Measurements from ENCODE around the gene TFF1.

The TFF1 gene

DNA sequence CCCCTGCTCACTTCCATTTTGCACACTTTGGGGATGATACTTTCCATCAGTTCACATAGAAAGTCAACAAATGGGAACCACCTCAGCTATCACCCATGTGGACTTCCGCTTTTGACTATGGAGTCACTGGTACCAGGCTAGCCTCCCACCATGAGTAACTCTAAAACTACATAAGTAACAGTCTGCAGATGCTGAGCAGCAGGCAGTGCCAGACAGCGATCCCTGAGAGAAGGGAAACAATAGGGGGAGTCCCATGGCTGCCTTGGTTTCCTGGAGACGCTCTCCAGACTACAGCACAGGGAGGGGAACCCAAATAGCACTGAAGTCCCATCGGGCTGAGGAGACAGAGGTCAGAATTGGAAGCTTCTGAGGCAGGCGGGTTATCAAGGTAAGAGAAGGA, 12.7 kb downstream of the TFF1 start:
- TF ChIP-seq GATA2 (IDR thresholded peaks at IDR 0.05; ENCODE audit: low read depth, low read length) (no peak), GATA3 (IDR thresholded peaks at IDR 0.05; ENCODE audit: low read depth, low read length) (no peak)

DNA sequence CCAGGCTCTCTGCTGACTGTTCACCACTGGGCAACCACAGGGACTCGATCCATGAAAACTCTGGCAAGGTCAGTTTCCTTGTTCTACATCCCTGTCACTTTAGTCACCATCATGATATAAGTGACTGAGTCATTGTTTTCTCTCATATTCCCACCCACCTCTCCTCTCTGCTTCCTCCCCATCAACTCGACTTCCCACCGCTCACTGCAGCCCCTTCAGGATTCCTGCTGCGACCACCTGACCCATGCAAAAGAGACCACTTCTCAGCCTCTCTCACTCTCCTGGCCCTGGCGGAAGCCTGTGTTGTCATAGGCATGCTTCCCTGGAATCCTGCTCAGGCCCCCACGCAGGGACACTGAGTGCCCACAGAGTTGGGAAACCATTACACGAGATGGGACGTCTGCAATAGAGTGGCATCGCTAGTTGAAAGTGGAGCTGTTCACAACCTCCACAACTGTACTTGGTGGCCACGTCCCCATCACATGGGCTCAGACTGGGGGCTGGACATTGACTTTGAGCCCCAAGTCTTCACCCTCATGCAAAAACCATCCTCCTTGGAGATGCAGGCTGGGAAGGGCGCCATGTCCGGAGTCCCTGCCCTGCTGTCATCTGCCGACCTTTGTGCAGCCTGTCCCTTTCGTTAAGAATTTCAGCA, 13.8 kb downstream of the TFF1 start:
- TF ChIP-seq GATA3 (IDR thresholded peaks at IDR 0.05; ENCODE audit: low read depth, low read length): no peak
- no peak for TF ChIP-seq GATA2 (IDR thresholded peaks at IDR 0.05; ENCODE audit: low read depth, low read length)

DNA sequence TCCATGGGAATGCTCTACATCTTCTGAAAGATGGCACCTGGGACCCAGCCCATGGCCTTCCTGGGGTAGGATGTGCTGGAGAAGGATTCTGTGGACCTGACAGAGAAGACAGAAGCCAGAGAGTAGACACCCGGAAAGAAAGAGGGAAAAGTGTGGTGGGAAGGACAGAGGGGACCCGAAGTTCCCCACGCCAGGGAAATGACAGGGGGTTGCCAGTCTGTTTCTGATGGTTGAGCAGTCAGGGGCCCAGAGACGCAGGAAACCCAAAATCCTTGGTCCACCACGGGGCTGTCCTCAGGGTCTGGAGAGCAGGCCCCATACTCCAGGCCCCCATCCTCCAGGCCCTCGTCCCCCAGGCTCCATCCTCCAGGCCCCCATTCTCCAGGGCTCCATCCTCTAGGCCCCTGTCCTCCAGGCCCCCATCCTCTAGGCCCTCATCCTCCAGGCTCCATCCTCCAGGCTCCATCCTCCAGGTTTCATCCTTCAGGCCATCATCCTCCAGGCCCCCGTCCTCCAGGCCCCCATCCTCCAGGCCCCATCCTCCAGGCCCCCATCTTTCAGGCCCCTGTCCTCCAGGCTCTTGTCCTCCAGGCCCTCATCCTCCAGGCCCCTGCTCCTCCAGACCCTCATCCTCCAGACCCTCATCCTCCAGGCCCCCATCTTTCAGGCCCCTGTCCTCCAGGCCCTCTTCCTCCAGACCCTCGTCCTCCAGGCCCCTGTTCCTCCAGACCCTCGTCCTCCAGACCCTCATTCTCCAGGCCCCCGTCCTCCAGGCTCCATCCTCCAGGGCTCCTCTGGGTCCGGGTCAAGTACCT, 14.5 kb downstream of the TFF1 start:
- TF ChIP-seq GATA3 (IDR thresholded peaks at IDR 0.05; ENCODE audit: low read depth, low read length) (no peak), GATA2 (IDR thresholded peaks at IDR 0.05; ENCODE audit: low read depth, low read length) (no peak)

DNA sequence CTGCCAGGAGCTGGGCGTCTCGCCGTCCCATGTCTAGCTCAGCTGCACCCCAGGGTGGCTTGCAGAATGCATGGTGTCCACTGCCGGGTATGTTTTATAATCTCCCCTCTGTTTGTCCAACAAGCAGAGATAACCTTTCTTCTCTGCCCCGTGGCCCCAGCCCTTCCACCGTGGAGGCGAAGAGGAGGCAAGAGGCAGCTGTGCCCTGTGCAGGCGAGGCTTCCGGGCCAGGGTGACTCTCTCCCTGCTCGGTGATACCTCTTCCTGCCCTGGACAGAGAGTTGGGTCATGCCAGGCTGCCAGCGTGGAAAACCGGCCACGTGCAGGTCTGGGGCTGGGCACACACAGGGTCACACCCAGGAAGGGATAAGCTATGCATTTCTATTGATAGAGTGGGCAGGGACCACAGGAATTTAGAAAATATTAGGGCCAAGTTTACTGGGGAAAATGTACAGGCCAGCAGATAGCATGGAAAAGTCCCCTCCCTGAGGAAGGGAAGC, 15.4 kb downstream of the TFF1 start, which contains the start of gene TFF2:
Gene TFF2 (minus strand): TSS at position 68 of the 500 bp plus-strand sequence. CDS start 37 bp downstream, at position 31.
- no peak for TF ChIP-seq GATA2 (IDR thresholded peaks at IDR 0.05; ENCODE audit: low read depth, low read length)
- no peak for TF ChIP-seq GATA3 (IDR thresholded peaks at IDR 0.05; ENCODE audit: low read depth, low read length)

DNA sequence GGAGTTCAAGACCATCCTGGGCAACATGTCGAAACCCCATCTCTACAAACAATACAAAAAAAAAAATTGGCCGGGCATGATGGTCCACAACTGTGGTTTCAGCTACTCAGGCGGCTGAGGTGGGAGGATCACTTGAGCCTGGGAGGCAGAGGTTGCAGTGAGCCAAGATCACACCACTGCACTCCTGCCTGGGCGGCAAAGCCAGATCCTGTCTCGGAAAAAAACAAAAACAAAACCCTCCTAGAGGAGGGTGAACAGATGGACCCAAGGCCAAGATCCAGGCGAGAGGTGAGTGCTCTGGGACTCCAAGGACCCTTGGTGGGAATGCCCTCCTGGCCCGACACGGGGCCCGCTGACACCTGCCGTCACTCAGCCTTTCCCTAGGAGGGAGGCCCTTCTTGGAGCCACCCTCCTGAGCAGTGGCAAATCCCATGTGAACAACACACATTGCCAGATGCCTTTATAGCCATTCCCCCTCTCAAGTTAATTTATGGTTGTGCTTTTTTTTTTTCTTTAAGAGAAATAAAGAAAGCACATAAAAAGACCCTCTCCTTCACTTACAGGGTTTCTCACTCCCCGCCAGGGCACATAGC, 15.9 kb downstream of the TFF1 start:
- TF ChIP-seq GATA3 (IDR thresholded peaks at IDR 0.05; ENCODE audit: low read depth, low read length) (no peak), GATA2 (IDR thresholded peaks at IDR 0.05; ENCODE audit: low read depth, low read length) (no peak)

DNA sequence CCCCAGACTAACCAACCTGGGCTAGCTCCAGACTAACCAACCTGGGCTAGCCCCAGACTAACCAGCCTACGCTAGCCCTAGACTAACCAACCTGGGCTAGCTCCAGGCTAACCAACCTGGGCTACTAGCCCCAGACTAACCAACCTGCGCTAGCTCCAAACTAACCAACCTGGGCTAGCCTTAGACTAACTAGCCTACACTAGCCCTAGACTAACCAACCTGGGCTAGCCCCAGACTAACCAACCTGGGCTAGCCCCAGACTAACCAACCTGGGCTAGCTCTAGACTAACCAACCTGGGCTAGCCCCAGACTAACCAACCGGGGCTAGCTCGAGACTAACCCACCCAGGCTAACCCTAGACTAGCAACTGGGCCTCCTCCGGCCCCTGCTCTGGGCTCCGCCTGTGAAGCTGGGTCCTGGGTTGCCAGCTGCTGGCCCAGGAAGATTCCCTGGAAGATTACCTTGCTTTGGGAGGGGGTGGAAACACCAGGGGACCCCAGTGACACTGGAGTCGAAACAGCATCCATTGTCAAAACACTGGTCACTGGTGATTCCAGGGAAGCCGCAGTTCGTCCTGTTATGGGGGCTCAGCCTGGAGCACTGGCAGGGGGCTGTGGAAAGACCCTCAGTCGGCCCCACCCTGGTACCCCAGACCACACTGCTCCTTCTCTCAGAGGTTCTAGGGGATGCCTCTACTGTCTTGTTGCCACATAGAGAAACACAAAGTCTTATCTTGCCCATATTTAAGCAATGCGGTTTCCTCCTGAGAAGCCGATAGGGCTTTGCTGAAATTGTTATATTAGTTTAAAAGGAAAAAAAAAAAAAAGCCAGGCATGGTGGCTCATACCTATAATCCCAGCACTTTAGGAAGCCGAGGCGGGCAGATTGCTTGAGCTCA, 16.7 kb downstream of the TFF1 start:
- TF ChIP-seq GATA3 (IDR thresholded peaks at IDR 0.05; ENCODE audit: low read depth, low read length): no peak
- no peak for TF ChIP-seq GATA2 (IDR thresholded peaks at IDR 0.05; ENCODE audit: low read depth, low read length)

DNA sequence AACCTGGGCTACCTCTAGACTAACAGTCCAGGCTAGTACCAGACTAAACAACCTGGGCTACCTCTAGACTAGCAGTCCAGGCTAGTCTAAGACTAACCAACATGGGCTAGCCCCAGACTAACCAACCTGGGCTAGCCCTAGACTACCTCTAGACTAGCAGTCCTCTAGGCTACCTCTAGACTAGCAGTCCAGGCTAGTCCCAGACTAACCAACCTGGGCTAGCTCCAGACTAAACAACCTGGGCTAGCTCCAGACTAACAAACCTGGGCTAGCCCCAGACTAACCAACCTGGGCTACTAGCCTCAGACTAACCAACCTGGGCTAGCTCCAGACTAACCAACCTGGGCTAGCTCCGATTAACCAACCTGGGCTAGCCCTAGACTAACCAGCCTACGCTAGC, 17.6 kb downstream of the TFF1 start:
- TF ChIP-seq GATA2 (IDR thresholded peaks at IDR 0.05; ENCODE audit: low read depth, low read length) (no peak), GATA3 (IDR thresholded peaks at IDR 0.05; ENCODE audit: low read depth, low read length) (no peak)

DNA sequence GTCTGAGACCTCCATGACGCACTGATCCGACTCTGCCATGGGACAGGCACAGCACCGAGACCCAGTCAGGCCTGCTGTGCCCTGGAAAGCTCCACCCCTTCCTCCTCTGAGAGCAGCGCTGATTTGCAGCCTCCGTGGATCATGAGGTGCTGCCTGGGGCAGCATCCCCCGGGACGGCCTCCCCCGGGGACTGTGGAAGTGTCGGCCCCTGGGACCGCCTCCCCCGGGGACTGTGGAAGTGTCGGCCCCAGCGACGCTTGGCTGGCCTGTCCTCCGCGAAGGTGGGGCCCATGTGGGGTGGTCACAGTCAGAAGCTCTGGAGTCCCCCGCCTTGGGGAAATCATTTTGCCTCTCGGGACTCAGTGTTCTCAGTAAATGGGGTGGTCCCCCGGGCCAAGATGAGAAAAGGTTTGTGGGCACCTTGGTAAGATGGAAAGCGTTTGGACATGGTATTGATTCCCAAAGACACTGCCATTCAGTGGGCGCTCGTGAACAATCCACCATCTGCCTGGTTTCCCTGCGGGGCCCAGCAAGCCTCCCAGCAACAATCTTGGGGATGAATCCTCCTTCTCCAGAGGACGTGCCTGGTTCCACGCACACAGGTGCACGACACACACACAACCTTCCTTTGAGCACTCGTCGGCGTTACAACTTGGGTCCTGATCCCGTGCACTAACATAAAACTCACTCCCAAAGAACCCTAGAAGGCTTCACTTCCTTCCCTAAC, 18.6 kb downstream of the TFF1 start:
- TF ChIP-seq GATA2 (IDR thresholded peaks at IDR 0.05; ENCODE audit: low read depth, low read length): no peak
- no peak for TF ChIP-seq GATA3 (IDR thresholded peaks at IDR 0.05; ENCODE audit: low read depth, low read length)

DNA sequence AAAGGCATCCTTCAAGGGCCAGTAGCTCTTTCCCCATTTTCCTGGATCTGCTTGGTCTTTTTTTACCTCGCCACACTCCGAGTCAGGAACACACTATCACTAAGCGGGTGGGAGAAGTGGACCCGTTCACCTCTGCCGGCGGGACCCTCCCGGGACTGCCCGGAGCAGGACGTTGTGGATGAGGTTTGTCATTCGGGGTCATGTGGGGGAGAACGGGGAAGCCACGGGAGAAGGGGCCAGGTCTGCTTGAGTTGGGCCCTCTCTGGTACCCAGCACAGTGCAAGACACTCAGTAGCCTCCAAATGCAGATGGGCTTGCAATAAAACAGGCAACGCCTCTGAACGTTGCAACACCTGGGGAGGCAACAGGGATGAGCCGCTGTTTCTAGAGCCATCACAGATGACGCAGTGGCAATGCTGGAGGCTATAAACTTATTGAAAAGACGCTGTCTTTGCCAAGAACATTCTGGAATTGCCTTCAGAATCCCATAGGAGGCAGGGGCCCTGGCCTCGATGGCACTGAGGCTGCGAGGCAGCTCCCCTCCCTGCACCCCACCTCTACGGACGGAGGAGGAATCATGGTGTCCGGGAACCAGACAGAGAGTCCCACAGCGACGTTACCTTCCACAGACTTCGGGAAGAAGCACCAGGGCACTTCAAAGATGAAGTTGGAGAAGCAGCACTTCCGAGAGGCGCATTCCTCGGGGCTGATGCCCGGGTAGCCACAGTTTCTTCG, 19.3 kb downstream of the TFF1 start:
- no peak for TF ChIP-seq GATA3 (IDR thresholded peaks at IDR 0.05; ENCODE audit: low read depth, low read length)
- no peak for TF ChIP-seq GATA2 (IDR thresholded peaks at IDR 0.05; ENCODE audit: low read depth, low read length)

DNA sequence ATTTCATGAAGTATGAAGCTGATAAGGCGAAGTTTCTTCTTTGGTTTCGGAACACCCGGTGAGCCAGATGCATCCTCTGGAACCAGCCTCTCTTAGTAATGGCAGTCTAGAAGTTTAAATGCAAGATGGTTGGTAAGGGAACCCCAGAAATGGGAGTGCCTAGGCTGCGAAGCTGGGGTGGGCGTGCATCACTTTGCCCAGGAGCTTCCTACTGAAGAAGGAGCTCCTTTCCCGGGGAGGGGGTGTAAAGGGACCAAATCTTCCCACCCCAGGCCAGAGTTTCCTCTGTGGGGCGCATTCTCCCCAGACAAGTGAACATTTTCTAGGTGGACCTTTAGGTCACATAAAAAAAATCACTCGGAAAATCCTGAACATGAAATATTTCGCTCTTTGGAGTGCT, 19.9 kb downstream of the TFF1 start:
- no peak for TF ChIP-seq GATA2 (IDR thresholded peaks at IDR 0.05; ENCODE audit: low read depth, low read length)
- no peak for TF ChIP-seq GATA3 (IDR thresholded peaks at IDR 0.05; ENCODE audit: low read depth, low read length)

DNA sequence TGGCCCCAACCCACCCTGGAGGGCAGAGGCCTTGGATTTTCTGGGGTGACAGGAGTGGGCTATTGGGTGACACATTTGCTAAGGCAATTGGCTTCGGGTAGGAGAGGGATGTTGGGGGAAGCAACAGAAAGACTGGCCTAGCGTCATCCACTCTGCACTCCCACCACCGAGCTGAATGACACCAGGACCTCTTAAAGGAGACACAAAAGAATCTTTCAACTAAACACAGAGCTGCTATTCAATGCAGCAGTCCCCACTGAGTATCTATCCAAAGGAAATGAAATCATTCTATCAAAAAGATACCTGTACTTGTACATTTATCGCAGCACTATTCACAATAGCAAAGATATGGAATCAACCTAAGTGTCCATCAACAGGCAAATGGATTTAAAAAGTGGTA, 21.7 kb downstream of the TFF1 start:
- TF ChIP-seq GATA3 (IDR thresholded peaks at IDR 0.05; ENCODE audit: low read depth, low read length) (no peak), GATA2 (IDR thresholded peaks at IDR 0.05; ENCODE audit: low read depth, low read length) (no peak)

DNA sequence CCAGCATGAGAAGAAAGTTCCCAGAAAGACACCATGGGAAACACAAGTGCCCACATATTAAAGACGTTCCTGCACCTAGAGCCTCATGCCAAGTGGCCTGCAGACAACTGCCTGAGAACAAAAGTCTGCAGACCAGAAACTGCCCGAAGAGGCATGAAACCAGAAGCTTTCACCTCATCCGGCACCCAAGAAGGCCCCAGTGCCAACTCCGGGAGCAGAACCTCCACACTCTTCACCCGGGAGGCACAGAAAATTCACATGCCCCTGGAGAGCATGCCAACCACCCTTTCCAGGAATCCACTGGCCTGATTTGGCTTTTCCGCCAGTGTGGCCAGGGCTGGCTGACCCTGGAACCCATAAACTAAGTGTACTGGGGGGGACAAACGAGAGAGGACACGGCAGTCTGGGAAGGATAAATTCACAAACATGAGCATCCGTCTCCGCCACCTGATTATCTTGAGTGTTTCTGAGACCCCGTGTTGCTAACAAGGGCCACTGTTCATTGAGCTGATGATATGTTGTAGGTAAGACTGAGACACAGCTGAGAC, 22.3 kb downstream of the TFF1 start:
- TF ChIP-seq GATA2 (IDR thresholded peaks at IDR 0.05; ENCODE audit: low read depth, low read length) (no peak), GATA3 (IDR thresholded peaks at IDR 0.05; ENCODE audit: low read depth, low read length) (no peak)
